GM12873 (cell line): Measurements from ENCODE around the gene GSTO2.

Source experiments
- CTCF ChIP-seq: IDR thresholded peaks from 2 replicates; pipeline ENCODE4 v1.5.1; 2012; ENCODE audit warnings: low read depth, mild to moderate bottlenecking, moderate library complexity, low read length, control low read depth; ENCODE audit not compliant: insufficient read depth; ENCODE audit errors: missing control alignments

GSTO2 gene

GRCh38 chr10:104345515-104345914 lies 76.5 kb downstream of the GSTO2 start:
- TF ChIP-seq CTCF = no peak

GRCh38 chr10:104345941-104346340 lies 77.0 kb downstream of the GSTO2 start:
- TF ChIP-seq CTCF = no peak

- TF ChIP-seq CTCF = no peak
Measured at GRCh38 chr10:104347295-104348045, 78.5 kb downstream of the GSTO2 start.

- no peak for TF ChIP-seq CTCF
Measured at GRCh38 chr10:104348601-104349000, 79.6 kb downstream of the GSTO2 start.

- no peak for TF ChIP-seq CTCF
Measured at GRCh38 chr10:104349623-104350126, 80.7 kb downstream of the GSTO2 start.

GRCh38 chr10:104350127-104350635 lies 81.2 kb downstream of the GSTO2 start:
- TF ChIP-seq CTCF = peak; percentile 61

GRCh38 chr10:104351061-104351702 lies 82.2 kb downstream of the GSTO2 start:
- TF ChIP-seq CTCF = no peak
